ENCODE measurements around the gene DMRTC2. TPM values are rescaled to one million over a fixed set of nuclear protein-coding genes. Genes with fewer than 3 reads are reported as not detected.
"Not testable (repeated sequence)": the region's sequence is repeated elsewhere in the genome, so short reads cannot be mapped to it uniquely, and the experiment has no call there.

The DMRTC2 gene
- total RNA-seq, 2 donors from 2014 or later: not detected

- Mint-ChIP-seq H3K4me1 (ENCODE audit: low read depth) (peaks cover 93% of the 10 kb centered on the region), H3K9me3 (no peaks in the 10 kb centered on the region), H3K4me3 (peak overlapping the region; percentile 54 to 58), H3K27me3 (ENCODE audit: low read depth) (no peaks in the 10 kb centered on the region), H3K27ac (peak overlapping the region; percentile 86), H3K36me3 (ENCODE audit: insufficient read depth in 2 of 2) (peaks cover 11 to 46% of the 10 kb centered on the region in 2 donors)
- peak in 1 of 2 donors; percentile 2 for ATAC-seq (replicated peaks in 1 of 2)
- DNase-seq: no peak
These were observed 23.5 kb downstream of the DMRTC2 start for GRCh38 chr19:41868120-41868988.

- peaks cover 9 to 42% of the 10 kb centered on the region in 2 donors for H3K36me3 Mint-ChIP-seq (ENCODE audit: insufficient read depth in 2 of 2)
- peak overlapping the region; percentile 1 to 34 for H3K4me3 Mint-ChIP-seq
- H3K27me3 Mint-ChIP-seq (ENCODE audit: low read depth): no peaks in the 10 kb centered on the region
- peak overlapping the region; percentile 86 for H3K27ac Mint-ChIP-seq
- DNase-seq (no peak), ATAC-seq (replicated peaks in 1 of 2) (no peak)
- no peaks in the 10 kb centered on the region for H3K9me3 Mint-ChIP-seq
- H3K4me1 Mint-ChIP-seq (ENCODE audit: low read depth): peaks cover 89% of the 10 kb centered on the region
These were observed 24.1 kb downstream of the DMRTC2 start for GRCh38 chr19:41868989-41869300.

DNA sequence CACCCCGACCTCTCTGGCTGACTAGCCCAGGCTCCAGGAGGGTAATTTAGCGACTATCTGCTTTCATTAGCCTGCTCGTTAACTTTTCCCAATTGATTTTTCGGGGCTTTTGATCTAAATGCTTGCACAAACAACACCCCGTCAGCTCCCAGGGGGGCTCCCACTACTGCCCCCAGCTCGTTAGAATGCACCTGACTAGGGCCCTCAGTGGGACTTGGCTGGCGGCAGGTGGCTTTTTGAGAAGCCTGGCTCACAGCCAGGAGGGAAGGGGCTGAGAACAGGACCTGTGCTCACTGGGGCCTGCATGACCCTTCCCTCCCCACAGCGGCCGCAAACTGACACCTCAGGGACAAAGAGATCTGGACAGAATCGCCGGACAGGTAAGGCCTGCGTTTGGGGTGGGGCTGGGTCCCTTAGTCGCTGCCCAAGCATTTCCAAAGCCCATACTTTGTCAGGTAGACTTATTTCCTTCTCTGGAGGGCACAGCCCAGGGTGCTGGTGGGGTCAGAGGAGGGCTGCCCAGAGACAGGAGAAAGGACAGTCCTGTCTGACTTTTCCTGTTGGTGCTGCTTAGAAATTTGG is 24.6 kb downstream of the DMRTC2 start:
- Mint-ChIP-seq H3K4me1 (ENCODE audit: low read depth) (peaks cover 84% of the 10 kb centered on the region), H3K9me3 (no peaks in the 10 kb centered on the region), H3K27ac (peak overlapping the region; percentile 25), H3K4me3 (peak overlapping the region; percentile 4 to 25), H3K27me3 (ENCODE audit: low read depth) (no peaks in the 10 kb centered on the region), H3K36me3 (ENCODE audit: insufficient read depth in 2 of 2) (peaks cover 6 to 37% of the 10 kb centered on the region in 2 donors)
- DNase-seq (no peak), ATAC-seq (replicated peaks in 1 of 2) (no peak)

DNA sequence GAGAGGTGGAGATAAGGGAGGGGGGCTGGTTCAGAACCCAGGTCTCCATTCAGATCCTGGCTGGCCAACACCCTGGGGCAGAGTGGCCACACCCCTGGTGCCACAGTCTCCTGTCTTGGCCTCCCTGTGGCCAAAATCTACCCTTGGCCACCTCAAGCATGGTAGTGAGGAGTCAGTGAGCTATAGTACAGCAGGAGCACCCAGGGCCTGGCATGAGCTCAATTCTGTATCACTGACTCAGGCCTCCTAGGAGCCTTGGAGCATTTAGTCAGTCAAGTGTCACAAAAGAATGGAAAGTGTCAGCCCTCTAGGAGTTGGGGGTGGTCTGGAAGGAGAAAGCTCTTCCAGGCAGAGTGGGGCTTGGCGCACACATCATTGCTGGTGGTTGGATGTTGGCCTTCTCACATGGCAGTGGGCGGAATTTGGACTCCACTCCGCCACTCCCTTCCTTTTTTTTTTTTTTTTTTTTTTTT is 25.6 kb downstream of the DMRTC2 start:
- H3K36me3 Mint-ChIP-seq (ENCODE audit: insufficient read depth in 2 of 2): peaks cover 6 to 33% of the 10 kb centered on the region in 2 donors
- H3K9me3 Mint-ChIP-seq: no peaks in the 10 kb centered on the region
- ATAC-seq (replicated peaks in 1 of 2) (peak; percentile 22 to 37), DNase-seq (peak; percentile 41 to 51)
- H3K27me3 Mint-ChIP-seq (ENCODE audit: low read depth): no peaks in the 10 kb centered on the region
- peak overlapping the region; percentile 3 for H3K27ac Mint-ChIP-seq
- H3K4me1 Mint-ChIP-seq (ENCODE audit: low read depth): peaks cover 83% of the 10 kb centered on the region
- peak overlapping the region; percentile 46 to 66 for H3K4me3 Mint-ChIP-seq

GRCh38 chr19:41871573-41872383 is 26.9 kb downstream of the DMRTC2 start:
- H3K9me3 Mint-ChIP-seq: no peaks in the 10 kb centered on the region
- H3K27ac Mint-ChIP-seq: peak overlapping the region; percentile 99
- H3K27me3 Mint-ChIP-seq (ENCODE audit: low read depth): no peaks in the 10 kb centered on the region
- peak; percentile 80 to 85 for DNase-seq
- peak overlapping the region; percentile 72 to 85 for H3K4me3 Mint-ChIP-seq
- H3K4me1 Mint-ChIP-seq (ENCODE audit: low read depth): peaks cover 83% of the 10 kb centered on the region
- peak; percentile 67 to 76 for ATAC-seq (replicated peaks in 1 of 2)
- H3K36me3 Mint-ChIP-seq (ENCODE audit: insufficient read depth in 2 of 2): peaks cover 6 to 20% of the 10 kb centered on the region in 2 donors

DNA sequence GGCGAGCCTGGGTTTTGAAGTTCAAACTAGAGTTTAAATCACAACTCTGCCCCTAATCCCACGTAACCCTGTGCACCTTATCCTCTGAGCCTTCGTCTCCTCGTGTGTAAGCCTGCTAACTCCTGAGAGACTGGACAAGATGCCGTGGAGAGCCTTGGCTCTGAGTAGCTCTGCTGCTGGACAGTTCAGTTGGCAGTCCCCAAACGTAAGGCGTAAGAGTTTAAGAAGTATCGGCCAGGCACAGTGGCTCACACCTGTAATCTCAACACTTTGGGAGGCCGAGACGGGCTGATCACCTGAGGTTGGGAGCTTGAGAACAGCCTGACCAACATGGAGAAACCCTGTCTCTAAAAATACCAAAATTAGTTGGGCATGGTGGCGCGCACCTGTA is 27.5 kb downstream of the DMRTC2 start:
- Mint-ChIP-seq H3K9me3 (no peaks in the 10 kb centered on the region), H3K36me3 (ENCODE audit: insufficient read depth in 2 of 2) (peaks cover 6 to 19% of the 10 kb centered on the region in 2 donors), H3K27ac (peak overlapping the region; percentile 75)

DNA sequence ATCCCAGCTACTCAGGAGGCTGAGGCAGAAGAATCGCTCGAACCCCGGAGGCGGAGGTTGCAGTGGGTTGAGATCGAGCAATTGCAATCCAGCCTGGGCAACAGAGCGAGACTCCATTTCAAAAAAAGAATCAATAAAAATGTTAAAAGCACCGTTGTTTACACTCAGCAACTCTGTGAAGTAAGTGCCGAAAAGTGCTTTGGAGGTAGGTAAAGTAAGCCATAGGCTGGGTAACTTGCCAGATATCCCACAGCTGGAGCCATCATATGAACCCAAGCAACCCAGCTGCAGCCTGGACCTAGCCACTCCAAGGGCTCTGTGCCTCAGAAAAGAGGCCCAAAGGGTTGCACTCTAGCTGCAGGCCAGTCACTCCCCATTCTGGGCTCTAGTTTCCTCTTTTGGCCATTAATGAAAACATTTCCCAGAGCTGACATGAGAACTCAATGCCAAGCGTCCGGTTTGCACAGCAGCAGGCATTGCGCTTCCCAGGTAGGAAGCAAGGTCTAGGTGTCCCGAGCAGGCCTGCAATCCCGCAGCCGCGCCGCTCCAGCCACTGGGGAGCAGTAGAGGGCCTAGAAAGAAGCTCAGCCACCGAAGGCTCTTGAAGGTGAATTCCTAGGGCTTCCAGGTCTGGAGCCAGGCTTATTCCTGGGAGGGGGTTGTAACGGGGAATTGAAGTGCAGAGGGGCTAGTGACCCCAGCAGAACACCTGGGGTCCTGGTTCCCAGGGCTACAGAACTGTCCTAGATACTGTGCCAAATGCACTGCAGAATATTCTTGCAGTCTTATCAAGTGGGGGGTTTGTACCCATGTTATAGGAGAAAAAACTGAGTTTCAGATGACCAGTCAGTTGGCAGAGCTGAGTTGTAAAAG is 28.2 kb downstream of the DMRTC2 start:
- Mint-ChIP-seq H3K27me3 (ENCODE audit: low read depth) (no peaks in the 10 kb centered on the region), H3K27ac (peak overlapping the region; percentile 75), H3K4me1 (ENCODE audit: low read depth) (peaks cover 87% of the 10 kb centered on the region), H3K36me3 (ENCODE audit: insufficient read depth in 2 of 2) (peaks cover 6 to 19% of the 10 kb centered on the region in 2 donors), H3K9me3 (no peaks in the 10 kb centered on the region), H3K4me3 (peak overlapping the region in 1 of 2 donors; percentile 20)
- ATAC-seq (replicated peaks in 1 of 2): no peak
- peak; percentile 68 to 73 for DNase-seq

More for the DNA sequence above, 27.5 kb downstream of the DMRTC2 start:
- Mint-ChIP-seq H3K4me3 (peak overlapping the region in 1 of 2 donors; percentile 20), H3K27me3 (ENCODE audit: low read depth) (no peaks in the 10 kb centered on the region), H3K4me1 (ENCODE audit: low read depth) (peaks cover 87% of the 10 kb centered on the region)
- DNase-seq (no peak), ATAC-seq (replicated peaks in 1 of 2) (no peak)

- Mint-ChIP-seq H3K4me3 (peak overlapping the region; percentile 49 to 60), H3K4me1 (ENCODE audit: low read depth) (peaks cover 63% of the 10 kb centered on the region), H3K27ac (peak overlapping the region; percentile 18)
- not testable (repeated sequence) for H3K9me3 Mint-ChIP-seq; H3K27me3 Mint-ChIP-seq (ENCODE audit: low read depth); ATAC-seq (replicated peaks in 1 of 2); H3K36me3 Mint-ChIP-seq (ENCODE audit: insufficient read depth in 2 of 2)
- peak in 1 of 2 donors; percentile 0 for DNase-seq
These were observed 31.1 kb downstream of the DMRTC2 start for GRCh38 chr19:41875973-41876372.

DNA sequence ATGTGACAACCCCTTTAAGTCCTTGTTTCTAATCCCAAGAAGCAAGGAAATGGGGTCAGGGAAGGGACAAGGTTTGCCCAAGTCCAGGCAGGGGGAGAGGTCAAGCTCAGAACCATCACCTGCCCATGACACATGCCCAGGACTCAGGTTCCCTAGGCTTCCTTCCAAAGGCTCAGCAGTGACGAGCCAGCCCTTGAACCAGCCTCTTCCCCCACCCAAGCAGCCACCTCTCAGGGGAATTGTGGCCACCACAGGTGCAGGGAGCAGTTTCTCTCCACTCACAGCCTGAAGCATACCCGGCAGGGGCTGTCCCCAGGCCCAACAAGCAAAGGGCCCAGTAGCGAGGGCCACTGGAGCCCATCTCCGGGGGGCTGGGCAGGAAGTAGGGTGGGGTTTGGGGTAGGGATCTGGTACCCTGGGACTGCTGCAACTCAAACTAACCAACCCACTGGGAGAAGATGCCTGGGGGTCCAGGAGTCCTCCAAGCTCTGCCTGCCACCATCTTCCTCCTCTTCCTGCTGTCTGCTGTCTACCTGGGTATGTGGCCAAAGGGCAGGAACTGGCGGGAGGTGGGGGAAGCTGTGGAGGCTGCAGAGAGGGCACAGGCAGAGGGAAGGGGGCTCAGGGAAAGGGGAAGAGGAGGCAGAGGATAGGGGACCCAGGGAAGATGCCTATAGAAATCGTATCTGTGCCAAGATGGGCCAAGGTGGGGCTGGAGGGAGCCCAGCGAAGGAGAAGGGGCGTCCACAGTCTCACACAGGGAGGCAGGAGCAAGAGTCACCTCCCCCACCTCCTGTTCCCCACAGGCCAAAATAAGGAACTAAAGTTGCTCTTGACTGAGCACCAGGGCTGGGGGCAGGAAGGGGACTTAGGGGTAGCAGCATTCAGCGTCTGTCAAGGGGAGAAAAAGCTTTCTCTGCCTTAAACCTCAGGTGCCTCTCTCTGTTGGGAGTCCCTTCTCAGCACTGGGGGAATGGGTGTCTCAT is 32.3 kb downstream of the DMRTC2 start, which contains the start of gene CD79A:
TSS of gene CD79A (plus strand) at position 433 of the 986 bp plus-strand sequence. CDS start at position 459, 26 bp downstream.
- Mint-ChIP-seq H3K9me3 (no peaks in the 10 kb centered on the region), H3K27me3 (ENCODE audit: low read depth) (no peaks in the 10 kb centered on the region)

GRCh38 chr19:41877916-41878905 is 33.4 kb downstream of the DMRTC2 start:
- Mint-ChIP-seq H3K27me3 (ENCODE audit: low read depth) (no peaks in the 10 kb centered on the region), H3K4me1 (ENCODE audit: low read depth) (peaks cover 53% of the 10 kb centered on the region), H3K4me3 (peak overlapping the region; percentile 54 to 78), H3K36me3 (ENCODE audit: insufficient read depth in 2 of 2) (peaks cover 5 to 6% of the 10 kb centered on the region in 2 donors), H3K27ac (peak overlapping the region; percentile 90), H3K9me3 (no peaks in the 10 kb centered on the region)
- ATAC-seq (replicated peaks in 1 of 2): peak; percentile 5 to 10
- peak in 1 of 2 donors; percentile 22 for DNase-seq

More for the DNA sequence above, 32.3 kb downstream of the DMRTC2 start, which contains the start of gene CD79A:
- H3K27ac Mint-ChIP-seq: peak within 1 kb of the TSS; percentile 90
- peak in 1 of 2 donors; percentile 37 for DNase-seq
- peak within 1 kb of the TSS; percentile 54 to 78 for H3K4me3 Mint-ChIP-seq
- H3K36me3 Mint-ChIP-seq (ENCODE audit: insufficient read depth in 2 of 2): peaks cover 0 to under 1% of the 10 kb centered on the region in 2 donors
- H3K4me1 Mint-ChIP-seq (ENCODE audit: low read depth): peaks cover 59% of the 10 kb centered on the region
- peak; percentile 2 to 8 for ATAC-seq (replicated peaks in 1 of 2)
